WTC11 (cell line): ENCODE measurements around the gene KLHL30.

Experiments used
- CREB1 ChIP-seq: sonication (generic); formaldehyde crosslinking; IDR thresholded peaks from 2 replicates; pipeline ENCODE4 v1.8.0; 2023; ENCODE audit warnings: mild to moderate bottlenecking, missing genetic modification reagents
- TF ChIP-seq, protein P1 (sequence below): sonication (generic); formaldehyde crosslinking; IDR thresholded peaks from 2 replicates; pipeline ENCODE4 v1.8.0; 2022; ENCODE audit warnings: missing genetic modification reagents
- TF ChIP-seq, protein P2 (sequence below): sonication (generic); formaldehyde crosslinking; IDR thresholded peaks from 2 replicates; pipeline ENCODE4 v1.8.1; 2023; ENCODE audit warnings: mild to moderate bottlenecking, missing genetic modification reagents, moderate library complexity
- TF ChIP-seq, protein P3 (sequence below): fragments of 200-600 bp; IDR thresholded peaks from 2 replicates; pipeline ENCODE4 v1.8.0; 2022; ENCODE audit warnings: antibody characterized with exemption

DNA sequence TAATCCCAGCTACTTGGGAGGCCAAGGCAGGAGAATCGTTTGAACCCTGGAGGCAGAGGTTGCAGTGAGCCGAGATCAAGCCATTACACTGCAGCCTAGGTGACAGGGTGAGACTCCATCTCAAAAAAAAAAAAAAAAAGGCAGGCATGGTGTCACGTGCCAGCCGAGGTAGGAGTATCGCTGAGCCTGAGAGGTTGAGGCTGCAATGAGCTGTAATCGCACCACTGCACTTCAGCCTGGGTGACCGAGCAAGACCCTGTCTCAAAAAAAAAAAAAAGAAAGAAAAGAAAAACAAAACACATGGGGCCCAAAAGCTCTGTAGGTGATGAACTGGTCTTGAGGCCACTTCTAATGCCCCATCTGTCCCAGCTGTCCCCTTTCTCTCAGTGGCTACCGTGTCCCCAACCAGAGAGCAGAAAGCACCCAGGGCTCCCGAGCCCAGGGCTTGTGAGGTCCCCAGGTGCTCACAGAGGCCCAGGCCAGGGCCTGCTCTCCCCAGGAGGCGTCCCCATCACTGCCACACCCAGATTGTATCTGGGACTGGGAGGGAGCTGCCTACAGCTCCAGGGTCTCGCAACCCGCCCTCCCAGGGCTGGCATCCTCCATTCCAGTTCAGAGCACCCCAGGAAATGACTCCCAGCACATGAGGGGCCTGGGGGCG, 8.5 kb downstream of the KLHL30 start:
- TF ChIP-seq, protein P1, sequence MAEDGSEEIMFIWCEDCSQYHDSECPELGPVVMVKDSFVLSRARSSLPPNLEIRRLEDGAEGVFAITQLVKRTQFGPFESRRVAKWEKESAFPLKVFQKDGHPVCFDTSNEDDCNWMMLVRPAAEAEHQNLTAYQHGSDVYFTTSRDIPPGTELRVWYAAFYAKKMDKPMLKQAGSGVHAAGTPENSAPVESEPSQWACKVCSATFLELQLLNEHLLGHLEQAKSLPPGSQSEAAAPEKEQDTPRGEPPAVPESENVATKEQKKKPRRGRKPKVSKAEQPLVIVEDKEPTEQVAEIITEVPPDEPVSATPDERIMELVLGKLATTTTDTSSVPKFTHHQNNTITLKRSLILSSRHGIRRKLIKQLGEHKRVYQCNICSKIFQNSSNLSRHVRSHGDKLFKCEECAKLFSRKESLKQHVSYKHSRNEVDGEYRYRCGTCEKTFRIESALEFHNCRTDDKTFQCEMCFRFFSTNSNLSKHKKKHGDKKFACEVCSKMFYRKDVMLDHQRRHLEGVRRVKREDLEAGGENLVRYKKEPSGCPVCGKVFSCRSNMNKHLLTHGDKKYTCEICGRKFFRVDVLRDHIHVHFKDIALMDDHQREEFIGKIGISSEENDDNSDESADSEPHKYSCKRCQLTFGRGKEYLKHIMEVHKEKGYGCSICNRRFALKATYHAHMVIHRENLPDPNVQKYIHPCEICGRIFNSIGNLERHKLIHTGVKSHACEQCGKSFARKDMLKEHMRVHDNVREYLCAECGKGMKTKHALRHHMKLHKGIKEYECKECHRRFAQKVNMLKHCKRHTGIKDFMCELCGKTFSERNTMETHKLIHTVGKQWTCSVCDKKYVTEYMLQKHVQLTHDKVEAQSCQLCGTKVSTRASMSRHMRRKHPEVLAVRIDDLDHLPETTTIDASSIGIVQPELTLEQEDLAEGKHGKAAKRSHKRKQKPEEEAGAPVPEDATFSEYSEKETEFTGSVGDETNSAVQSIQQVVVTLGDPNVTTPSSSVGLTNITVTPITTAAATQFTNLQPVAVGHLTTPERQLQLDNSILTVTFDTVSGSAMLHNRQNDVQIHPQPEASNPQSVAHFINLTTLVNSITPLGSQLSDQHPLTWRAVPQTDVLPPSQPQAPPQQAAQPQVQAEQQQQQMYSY (CRISPR knock-in tag) = no peak
- TF ChIP-seq, protein P2, sequence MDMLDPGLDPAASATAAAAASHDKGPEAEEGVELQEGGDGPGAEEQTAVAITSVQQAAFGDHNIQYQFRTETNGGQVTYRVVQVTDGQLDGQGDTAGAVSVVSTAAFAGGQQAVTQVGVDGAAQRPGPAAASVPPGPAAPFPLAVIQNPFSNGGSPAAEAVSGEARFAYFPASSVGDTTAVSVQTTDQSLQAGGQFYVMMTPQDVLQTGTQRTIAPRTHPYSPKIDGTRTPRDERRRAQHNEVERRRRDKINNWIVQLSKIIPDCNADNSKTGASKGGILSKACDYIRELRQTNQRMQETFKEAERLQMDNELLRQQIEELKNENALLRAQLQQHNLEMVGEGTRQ (CRISPR knock-in tag) = no peak
- TF ChIP-seq, protein P3, sequence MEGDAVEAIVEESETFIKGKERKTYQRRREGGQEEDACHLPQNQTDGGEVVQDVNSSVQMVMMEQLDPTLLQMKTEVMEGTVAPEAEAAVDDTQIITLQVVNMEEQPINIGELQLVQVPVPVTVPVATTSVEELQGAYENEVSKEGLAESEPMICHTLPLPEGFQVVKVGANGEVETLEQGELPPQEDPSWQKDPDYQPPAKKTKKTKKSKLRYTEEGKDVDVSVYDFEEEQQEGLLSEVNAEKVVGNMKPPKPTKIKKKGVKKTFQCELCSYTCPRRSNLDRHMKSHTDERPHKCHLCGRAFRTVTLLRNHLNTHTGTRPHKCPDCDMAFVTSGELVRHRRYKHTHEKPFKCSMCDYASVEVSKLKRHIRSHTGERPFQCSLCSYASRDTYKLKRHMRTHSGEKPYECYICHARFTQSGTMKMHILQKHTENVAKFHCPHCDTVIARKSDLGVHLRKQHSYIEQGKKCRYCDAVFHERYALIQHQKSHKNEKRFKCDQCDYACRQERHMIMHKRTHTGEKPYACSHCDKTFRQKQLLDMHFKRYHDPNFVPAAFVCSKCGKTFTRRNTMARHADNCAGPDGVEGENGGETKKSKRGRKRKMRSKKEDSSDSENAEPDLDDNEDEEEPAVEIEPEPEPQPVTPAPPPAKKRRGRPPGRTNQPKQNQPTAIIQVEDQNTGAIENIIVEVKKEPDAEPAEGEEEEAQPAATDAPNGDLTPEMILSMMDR = no peak
- TF ChIP-seq CREB1 = no peak
